Smooth muscle cell of the umbilical artery (primary cell): Measurements from ENCODE around the gene RASAL1. TPM values are rescaled to one million over a fixed set of nuclear protein-coding genes. Genes with fewer than 3 reads are reported as not detected.

ENCODE experiments used
- total RNA-seq: library from RNA; depleted of rRNA; stranded (reverse); fragments of >200 nt; gene quantifications from 2 replicates; pipeline ENCODE4 v1.2.3, GENCODE V29; 2014

Gene RASAL1
- not detected in 2 replicates for total RNA-seq

GRCh38 chr12:113135178-113136127 is at the start of gene RASAL1:
Gene RASAL1 (minus strand): TSS chr12:113135761. CDS start chr12:113135462, 299 bp downstream.

GRCh38 chr12:113149361-113150150 is 14.0 kb upstream of the RASAL1 start, which contains the start of gene CFAP73:
Gene CFAP73 (plus strand): TSS chr12:113149724. CDS start chr12:113149858, 134 bp downstream.

GRCh38 chr12:113056631-113057488 is 78.7 kb downstream of the RASAL1 start, which contains the start of gene DTX1:
Gene DTX1 (plus strand): TSS chr12:113056730. CDS start chr12:113058193, 1,463 bp downstream.

Other genes with a start within 250 kb of the RASAL1 start
- gene OAS1, start 228.8 kb downstream of the RASAL1 start, total RNA-seq: 0.37 and 0.89 TPM in 2 replicates
- 1.5 TPM in 2 replicates for gene OAS3, start 197.3 kb downstream of the RASAL1 start, total RNA-seq
- 0.18 and 0.30 TPM in 2 replicates for gene OAS2, start 157.2 kb downstream of the RASAL1 start, total RNA-seq
- gene DTX1, start 79.0 kb downstream of the RASAL1 start, total RNA-seq: not detected in 2 replicates
- not detected in 2 replicates for gene CFAP73, start 14.0 kb upstream of the RASAL1 start, total RNA-seq
- 23.8 and 32.0 TPM in 2 replicates for gene DDX54, start 49.7 kb upstream of the RASAL1 start, total RNA-seq
- gene RITA1, start 50.0 kb upstream of the RASAL1 start, total RNA-seq: 13.7 and 18.5 TPM in 2 replicates
- gene TPCN1, start 85.7 kb upstream of the RASAL1 start, total RNA-seq: 27.9 and 40.6 TPM in 2 replicates
- 11.6 and 12.6 TPM in 2 replicates for gene SLC8B1, start 199.3 kb upstream of the RASAL1 start, total RNA-seq
- 74.8 and 83.7 TPM in 2 replicates for gene PLBD2, start 222.8 kb upstream of the RASAL1 start, total RNA-seq